HCT116 (cell line): Measurements from ENCODE around the gene TEKT3. TPM values are rescaled to one million over a fixed set of nuclear protein-coding genes. Genes with fewer than 3 reads are reported as not detected.

ENCODE experiments used
- ATAC-seq: fragments of 200-7000 bp; cut with Tn5 transposase; 2 replicates; pipeline ENCODE4 v1.9.1; 2020; ENCODE audit warnings: mild to moderate bottlenecking, moderate library complexity
- BruUV-seq: library from RNA; stranded (reverse); fragments of 400-500 nt; replicated peaks from 2 replicates; lab custom pipeline; 2021; lab: Mats Ljungman, UMichigan
- CTCF ChIA-PET: fragments of 300-600 bp; sonication (Branson Sonifier 250); formaldehyde crosslinking; loops from one replicate; lab custom pipeline; 2021; ENCODE audit warnings: antibody characterized with exemption; lab: Charles Lee
- POLR2A ChIA-PET: fragments of 300-600, 350-600 bp; sonication (Branson Sonifier 250); formaldehyde crosslinking; loops from one replicate; lab custom pipeline; 2021; ENCODE audit warnings: antibody characterized with exemption; lab: Charles Lee
- RAD21 ChIA-PET, 2 experiments: fragments of 300-600 bp; sonication (Branson Sonifier 250); formaldehyde crosslinking; loops; one replicate each; lab custom pipeline; 2023; ENCODE audit warnings: low total read pairs in 2 of 2; ENCODE audit not compliant: uncharacterized antibody in 2 of 2, unreplicated experiment in 2 of 2, low non-redundant PET in 1 of 2; lab: Charles Lee
- DNase-seq: peaks from one replicate; pipeline ENCODE4 v3.0.0-alpha.2; 2010; ENCODE audit warnings: low read depth, low spot score
- H2AFZ ChIP-seq: fragments of 200-600 bp; shearing (Covaris generic), sonication (generic); 2 replicates; pipeline ENCODE4 v1.6.1; 2017; ENCODE audit warnings: low read depth, mixed run types, mixed read lengths, antibody characterized with exemption, low read length; ENCODE audit not compliant: poor library complexity, severe bottlenecking
- H3K27ac ChIP-seq: 2 replicates; pipeline ENCODE4 v1.5.1; 2012; ENCODE audit warnings: low read depth, low read length
- H3K27me3 ChIP-seq: fragments of 200-600 bp; sonication (generic); 2 replicates; pipeline ENCODE4 v1.6.1; 2016; ENCODE audit warnings: mixed run types, low read length, mixed read lengths; ENCODE audit not compliant: insufficient read depth
- H3K36me3 ChIP-seq, 2 experiments: fragments of 200-500 bp in 1 of 2; fragments of 200-600 bp in 1 of 2; sonication (Bioruptor generic) in 1 of 2; sonication (generic) in 1 of 2; 2 replicates each; pipeline versions ENCODE4 v1.5.1 to v1.6.1; 2014 to 2016; ENCODE audit warnings: low read length in 2 of 2, inconsistent platforms in 1 of 2, mixed read lengths in 1 of 2, mixed run types in 1 of 2; ENCODE audit not compliant: insufficient read depth in 2 of 2, control insufficient read depth in 1 of 2
- H3K4me1 ChIP-seq, 2 experiments: fragments of 200-600 bp in 1 of 2; sonication (generic) in 1 of 2; 2 replicates each; pipeline versions ENCODE4 v1.5.1 to v1.6.1; 2012 to 2017; ENCODE audit warnings: low read length in 2 of 2, inconsistent platforms in 1 of 2, mild to moderate bottlenecking in 1 of 2, mixed read lengths in 1 of 2, mixed run types in 1 of 2, moderate library complexity in 1 of 2; ENCODE audit not compliant: insufficient read depth in 2 of 2, control insufficient read depth in 1 of 2
- H3K4me2 ChIP-seq: fragments of 200-600 bp; sonication (generic); 2 replicates; pipeline ENCODE4 v1.6.1; 2017; ENCODE audit warnings: mixed run types, low read length, mixed read lengths
- H3K4me3 ChIP-seq, 2 experiments: fragments of 200-600 bp in 1 of 2; sonication (generic) in 1 of 2; replicated peaks in 1 of 2; 2 replicates each; pipeline ENCODE4 v1.5.1; 2011 to 2016; ENCODE audit warnings: low read length in 2 of 2, control low read depth in 1 of 2, low read depth in 1 of 2, mild to moderate bottlenecking in 1 of 2, mixed read lengths in 1 of 2, mixed run types in 1 of 2
- H3K79me2 ChIP-seq: fragments of 200-600 bp; sonication (generic); 2 replicates; pipeline ENCODE4 v1.6.1; 2017; ENCODE audit warnings: mild to moderate bottlenecking, mixed run types, low read length, moderate library complexity, mixed read lengths; ENCODE audit not compliant: insufficient read depth
- H3K9ac ChIP-seq: fragments of 200-600 bp; sonication (generic); 2 replicates; pipeline ENCODE4 v1.6.1; 2016; ENCODE audit warnings: low read length, mixed read lengths
- H3K9me2 ChIP-seq: fragments of 200-600 bp; sonication (generic), shearing (Covaris generic); 2 replicates; pipeline ENCODE4 v1.6.1; 2017; ENCODE audit warnings: mixed run types, mild to moderate bottlenecking, moderate library complexity; ENCODE audit not compliant: insufficient read depth
- H3K9me3 ChIP-seq, 2 experiments: fragments of 200-500 bp in 1 of 2; fragments of 200-600 bp in 1 of 2; sonication (Bioruptor generic) in 1 of 2; sonication (generic) in 1 of 2; 2 replicates each; pipeline ENCODE4 v1.6.1; 2014 to 2017; ENCODE audit warnings: low read length in 2 of 2, mixed read lengths in 2 of 2, inconsistent platforms in 1 of 2, low read depth in 1 of 2, mild to moderate bottlenecking in 1 of 2, mixed run types in 1 of 2, moderate library complexity in 1 of 2; ENCODE audit not compliant: control insufficient read depth in 1 of 2, insufficient read depth in 1 of 2
- H4K20me1 ChIP-seq: fragments of 200-600 bp; sonication (generic), shearing (Covaris generic); 2 replicates; pipeline ENCODE4 v1.6.1; 2017; ENCODE audit warnings: mixed run types, mild to moderate bottlenecking, moderate library complexity; ENCODE audit not compliant: insufficient read depth
- ATF3 ChIP-seq: IDR thresholded peaks from 2 replicates; pipeline ENCODE4 v1.6.1; 2012
- CBX3 ChIP-seq: IDR thresholded peaks from 2 replicates; pipeline ENCODE4 v1.6.1; 2012; ENCODE audit warnings: low read depth
- CEBPB ChIP-seq: IDR thresholded peaks from 2 replicates; pipeline ENCODE4 v1.6.1; 2012; ENCODE audit warnings: low read depth
- EGR1 ChIP-seq: IDR thresholded peaks from 2 replicates; pipeline ENCODE4 v1.6.1; 2012; ENCODE audit warnings: low read depth
- EZH2phosphoT487 ChIP-seq: fragments of 200-600 bp; IDR thresholded peaks from 2 replicates; pipeline ENCODE4 v1.6.1; 2018; ENCODE audit warnings: antibody characterized with exemption, borderline replicate concordance
- JUND ChIP-seq: IDR thresholded peaks from 2 replicates; pipeline ENCODE4 v1.6.1; 2012
- MAX ChIP-seq: IDR thresholded peaks from 2 replicates; pipeline ENCODE4 v1.6.1; 2012
- SIN3A ChIP-seq: IDR thresholded peaks from 2 replicates; pipeline ENCODE4 v1.6.1; 2012; ENCODE audit warnings: low read depth
- SP1 ChIP-seq: IDR thresholded peaks from 2 replicates; pipeline ENCODE4 v1.6.1; 2012; ENCODE audit warnings: low read depth
- ZNF274 ChIP-seq: fragments of 200-500 bp; sonication (Bioruptor generic); IDR thresholded peaks from 2 replicates; pipeline ENCODE4 v1.6.1; 2014; ENCODE audit warnings: mild to moderate bottlenecking, low read depth, low read length, inconsistent platforms
- intact Hi-C: fragments of 100-400 bp; cut with micrococcal nuclease; formaldehyde crosslinking; loops from 2 replicates; pipeline ENCODE4 v1.10.0; 2022
- total RNA-seq: library from RNA; stranded (reverse); gene quantifications from one replicate; pipeline ENCODE4 v1.2.1, GENCODE V29; 2021; ENCODE audit not compliant: unreplicated experiment
- TF ChIP-seq, protein P1 (sequence below): IDR thresholded peaks from 2 replicates; pipeline ENCODE4 v1.6.1; 2012; ENCODE audit warnings: low read depth
- TF ChIP-seq, protein P2 (sequence below): IDR thresholded peaks from 2 replicates; pipeline ENCODE4 v1.6.1; 2011; ENCODE audit warnings: mild to moderate bottlenecking, low read length, moderate library complexity; ENCODE audit not compliant: insufficient replicate concordance; ENCODE audit errors: extremely low read depth
- TF ChIP-seq, protein P3 (sequence below), 3 experiments: fragments of 200-600 bp in 1 of 3; sonication (generic) in 1 of 3; IDR thresholded peaks in 2 of 3; conservative IDR thresholded peaks in 1 of 3; 2 replicates each; pipeline ENCODE4 v1.5.1; 2012 to 2017; ENCODE audit warnings: low read depth in 2 of 3, low read length in 2 of 3, antibody characterized with exemption in 1 of 3, borderline replicate concordance in 1 of 3, control low read depth in 1 of 3, mild to moderate bottlenecking in 1 of 3, mixed read lengths in 1 of 3, mixed run types in 1 of 3, moderate library complexity in 1 of 3; ENCODE audit not compliant: insufficient read depth in 1 of 3

The TEKT3 gene
- total RNA-seq, 1 experiment from 2014 or later = 0.64 TPM

DNA sequence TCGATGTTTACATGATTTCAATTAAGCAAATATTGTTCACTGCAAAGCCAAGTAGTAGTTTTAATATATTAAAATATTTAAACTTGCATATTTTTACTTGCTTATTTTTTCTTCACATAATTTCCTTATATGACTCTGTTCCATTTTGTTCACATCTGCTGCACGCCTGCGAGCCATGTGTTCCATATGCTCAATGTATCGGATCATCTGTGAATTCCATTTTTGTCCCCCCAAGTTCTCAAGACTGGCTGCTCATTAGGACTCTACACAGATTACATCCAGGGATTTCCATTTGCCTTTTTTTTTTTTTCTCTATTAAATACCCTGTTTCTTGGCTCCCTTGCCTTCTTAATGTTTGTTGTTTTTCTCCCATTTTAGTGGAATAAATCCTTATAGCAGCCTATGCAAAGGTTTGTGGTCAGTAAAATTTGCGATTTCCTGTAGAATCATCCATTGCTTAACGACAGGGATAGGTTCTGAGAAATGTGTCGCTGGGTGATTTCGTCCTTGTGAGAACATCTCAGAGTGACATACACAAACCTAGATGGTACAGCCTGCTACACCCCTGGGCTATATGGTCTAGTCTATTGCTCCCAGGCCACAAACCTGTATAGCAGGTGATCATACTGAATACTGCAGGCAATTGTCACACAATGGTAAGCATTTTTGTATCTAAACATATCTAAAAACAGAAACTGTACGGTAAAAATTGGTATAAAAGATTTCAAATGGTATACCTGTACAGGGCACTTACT lies 30.2 kb upstream of the TEKT3 start:
- no peaks in the 10 kb centered on the region for H3K27me3 ChIP-seq
- H3K27ac ChIP-seq = no peak overlapping the region
- ChIA-PET CTCF (no interaction called here), POLR2A (no interaction called here), RAD21 (no interaction called here)
- TF ChIP-seq ATF3 (no peak), ZNF274 (no peak), SIN3A (no peak), CEBPB (no peak), MAX (no peak), EGR1 (no peak), SP1 (no peak), JUND (no peak), EZH2phosphoT487 (no peak), CBX3 (no peak)
- TF ChIP-seq, protein P1, sequence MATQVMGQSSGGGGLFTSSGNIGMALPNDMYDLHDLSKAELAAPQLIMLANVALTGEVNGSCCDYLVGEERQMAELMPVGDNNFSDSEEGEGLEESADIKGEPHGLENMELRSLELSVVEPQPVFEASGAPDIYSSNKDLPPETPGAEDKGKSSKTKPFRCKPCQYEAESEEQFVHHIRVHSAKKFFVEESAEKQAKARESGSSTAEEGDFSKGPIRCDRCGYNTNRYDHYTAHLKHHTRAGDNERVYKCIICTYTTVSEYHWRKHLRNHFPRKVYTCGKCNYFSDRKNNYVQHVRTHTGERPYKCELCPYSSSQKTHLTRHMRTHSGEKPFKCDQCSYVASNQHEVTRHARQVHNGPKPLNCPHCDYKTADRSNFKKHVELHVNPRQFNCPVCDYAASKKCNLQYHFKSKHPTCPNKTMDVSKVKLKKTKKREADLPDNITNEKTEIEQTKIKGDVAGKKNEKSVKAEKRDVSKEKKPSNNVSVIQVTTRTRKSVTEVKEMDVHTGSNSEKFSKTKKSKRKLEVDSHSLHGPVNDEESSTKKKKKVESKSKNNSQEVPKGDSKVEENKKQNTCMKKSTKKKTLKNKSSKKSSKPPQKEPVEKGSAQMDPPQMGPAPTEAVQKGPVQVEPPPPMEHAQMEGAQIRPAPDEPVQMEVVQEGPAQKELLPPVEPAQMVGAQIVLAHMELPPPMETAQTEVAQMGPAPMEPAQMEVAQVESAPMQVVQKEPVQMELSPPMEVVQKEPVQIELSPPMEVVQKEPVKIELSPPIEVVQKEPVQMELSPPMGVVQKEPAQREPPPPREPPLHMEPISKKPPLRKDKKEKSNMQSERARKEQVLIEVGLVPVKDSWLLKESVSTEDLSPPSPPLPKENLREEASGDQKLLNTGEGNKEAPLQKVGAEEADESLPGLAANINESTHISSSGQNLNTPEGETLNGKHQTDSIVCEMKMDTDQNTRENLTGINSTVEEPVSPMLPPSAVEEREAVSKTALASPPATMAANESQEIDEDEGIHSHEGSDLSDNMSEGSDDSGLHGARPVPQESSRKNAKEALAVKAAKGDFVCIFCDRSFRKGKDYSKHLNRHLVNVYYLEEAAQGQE = no peak
- TF ChIP-seq, protein P2, sequence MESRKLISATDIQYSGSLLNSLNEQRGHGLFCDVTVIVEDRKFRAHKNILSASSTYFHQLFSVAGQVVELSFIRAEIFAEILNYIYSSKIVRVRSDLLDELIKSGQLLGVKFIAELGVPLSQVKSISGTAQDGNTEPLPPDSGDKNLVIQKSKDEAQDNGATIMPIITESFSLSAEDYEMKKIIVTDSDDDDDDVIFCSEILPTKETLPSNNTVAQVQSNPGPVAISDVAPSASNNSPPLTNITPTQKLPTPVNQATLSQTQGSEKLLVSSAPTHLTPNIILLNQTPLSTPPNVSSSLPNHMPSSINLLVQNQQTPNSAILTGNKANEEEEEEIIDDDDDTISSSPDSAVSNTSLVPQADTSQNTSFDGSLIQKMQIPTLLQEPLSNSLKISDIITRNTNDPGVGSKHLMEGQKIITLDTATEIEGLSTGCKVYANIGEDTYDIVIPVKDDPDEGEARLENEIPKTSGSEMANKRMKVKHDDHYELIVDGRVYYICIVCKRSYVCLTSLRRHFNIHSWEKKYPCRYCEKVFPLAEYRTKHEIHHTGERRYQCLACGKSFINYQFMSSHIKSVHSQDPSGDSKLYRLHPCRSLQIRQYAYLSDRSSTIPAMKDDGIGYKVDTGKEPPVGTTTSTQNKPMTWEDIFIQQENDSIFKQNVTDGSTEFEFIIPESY = no peak
- TF ChIP-seq, protein P3, sequence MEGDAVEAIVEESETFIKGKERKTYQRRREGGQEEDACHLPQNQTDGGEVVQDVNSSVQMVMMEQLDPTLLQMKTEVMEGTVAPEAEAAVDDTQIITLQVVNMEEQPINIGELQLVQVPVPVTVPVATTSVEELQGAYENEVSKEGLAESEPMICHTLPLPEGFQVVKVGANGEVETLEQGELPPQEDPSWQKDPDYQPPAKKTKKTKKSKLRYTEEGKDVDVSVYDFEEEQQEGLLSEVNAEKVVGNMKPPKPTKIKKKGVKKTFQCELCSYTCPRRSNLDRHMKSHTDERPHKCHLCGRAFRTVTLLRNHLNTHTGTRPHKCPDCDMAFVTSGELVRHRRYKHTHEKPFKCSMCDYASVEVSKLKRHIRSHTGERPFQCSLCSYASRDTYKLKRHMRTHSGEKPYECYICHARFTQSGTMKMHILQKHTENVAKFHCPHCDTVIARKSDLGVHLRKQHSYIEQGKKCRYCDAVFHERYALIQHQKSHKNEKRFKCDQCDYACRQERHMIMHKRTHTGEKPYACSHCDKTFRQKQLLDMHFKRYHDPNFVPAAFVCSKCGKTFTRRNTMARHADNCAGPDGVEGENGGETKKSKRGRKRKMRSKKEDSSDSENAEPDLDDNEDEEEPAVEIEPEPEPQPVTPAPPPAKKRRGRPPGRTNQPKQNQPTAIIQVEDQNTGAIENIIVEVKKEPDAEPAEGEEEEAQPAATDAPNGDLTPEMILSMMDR (IDR thresholded peaks at IDR 0.05 in 2 of 3, conservative IDR thresholded peaks at IDR 0.05 in 1 of 3; ENCODE audit: borderline replicate concordance in 1 of 3, insufficient read depth in 1 of 3, low read depth in 2 of 3, low read length in 2 of 3) = no peak
- H3K9me2 ChIP-seq = no peaks in the 10 kb centered on the region
- no peaks in the 10 kb centered on the region for H3K79me2 ChIP-seq
- no peak overlapping the region for H3K4me2 ChIP-seq
- no peak overlapping the region for H2AFZ ChIP-seq
- no peaks in the 10 kb centered on the region for H3K4me1 ChIP-seq
- H3K36me3 ChIP-seq = no peaks in the 10 kb centered on the region
- no TSS peak for BruUV-seq
- DNase-seq (no peak), ATAC-seq (no peak)
- no peaks in the 10 kb centered on the region for H3K9me3 ChIP-seq
- no peak overlapping the region for H3K4me3 ChIP-seq
- H4K20me1 ChIP-seq = no peaks in the 10 kb centered on the region
- intact Hi-C loops = no loop called here
- H3K9ac ChIP-seq = no peak overlapping the region
